HG02571 (cell line): Measurements from ENCODE around the gene ARX.

Experiments
- ATAC-seq: cut with Tn5 transposase; IDR thresholded peaks from one replicate; pipeline ENCODE4 v1.9.1; 2021; ENCODE audit warnings: mild to moderate bottlenecking, moderate library complexity; ENCODE audit not compliant: unreplicated experiment

Gene ARX

GRCh38 chrX:25015486-25016360, at the start of gene ARX:
TSS of gene ARX (minus strand) at chrX:25015965. CDS start at chrX:25015737, 228 bp downstream.
- ATAC-seq, result no peak

DNA sequence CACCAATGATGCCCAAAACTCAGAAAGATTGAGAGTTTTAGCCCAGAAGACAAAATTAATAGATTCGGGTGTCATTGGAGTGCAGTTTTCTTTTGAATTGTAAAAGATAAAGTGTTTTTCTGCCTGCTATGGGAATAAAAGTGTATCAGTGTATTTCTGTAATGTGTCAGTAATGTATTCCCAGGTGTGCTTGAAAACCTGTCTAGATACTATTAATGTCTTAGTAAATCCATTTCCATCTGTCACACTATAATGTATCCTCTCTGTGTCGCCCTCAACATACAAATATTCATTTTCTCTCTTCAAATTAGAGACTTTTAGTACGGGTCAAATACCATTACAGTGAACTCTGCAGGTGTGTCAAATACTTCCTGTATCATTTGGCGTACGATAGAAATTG, 43.5 kb upstream of the ARX start:
- ATAC-seq, result no peak

GRCh38 chrX:25052798-25053534, 37.2 kb upstream of the ARX start:
- no peak for ATAC-seq

GRCh38 chrX:25049971-25050370, 34.2 kb upstream of the ARX start:
- ATAC-seq, result no peak

DNA sequence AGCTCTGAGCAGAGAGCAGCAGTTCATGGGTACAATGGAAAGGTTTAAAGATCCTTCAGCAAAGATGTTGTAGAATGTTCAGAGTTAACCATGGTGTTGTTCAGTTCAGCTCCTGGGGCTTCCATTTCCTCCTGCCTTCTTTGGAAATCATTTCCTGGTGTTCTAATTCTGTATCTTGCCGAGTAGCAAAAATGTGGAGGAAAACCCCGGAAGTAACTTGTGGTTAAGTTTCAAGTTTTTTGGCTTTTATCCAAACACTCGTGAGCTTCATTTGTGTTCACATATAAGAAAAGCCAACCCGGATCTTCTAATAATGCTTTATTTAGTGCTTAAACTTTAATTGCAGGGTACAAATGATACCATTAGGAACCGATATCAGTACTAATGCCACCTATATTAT, 33.6 kb upstream of the ARX start:
- ATAC-seq, result no peak

DNA sequence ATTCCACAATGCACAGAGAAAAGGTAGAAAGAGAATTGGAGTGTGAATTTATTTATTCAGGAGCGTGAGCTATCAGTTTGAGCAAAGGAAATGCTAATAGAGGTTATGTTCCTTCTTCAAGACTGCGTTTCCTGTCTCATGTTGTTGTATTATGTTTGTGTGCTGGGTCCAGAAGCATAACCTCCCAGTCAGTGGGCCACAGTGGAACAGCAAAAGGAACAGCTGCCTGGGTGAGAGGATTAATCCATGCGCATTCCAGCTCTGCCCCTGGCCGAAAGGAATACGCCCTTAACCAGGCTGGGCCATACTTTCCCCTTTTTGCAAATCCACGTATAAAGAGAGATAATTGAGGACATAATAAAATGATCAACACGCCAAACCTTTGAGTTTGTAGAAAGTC, 32.4 kb upstream of the ARX start:
- ATAC-seq, result no peak

- ATAC-seq, result no peak
Observed at GRCh38 chrX:25043192-25043591, 27.4 kb upstream of the ARX start.

- no peak for ATAC-seq
Observed at GRCh38 chrX:25039036-25039435, 23.3 kb upstream of the ARX start.

- no peak for ATAC-seq
Observed at GRCh38 chrX:25034889-25035288, 19.1 kb upstream of the ARX start.

GRCh38 chrX:25029288-25029825, 13.6 kb upstream of the ARX start:
- ATAC-seq, result no peak

GRCh38 chrX:25028726-25029125, 13.0 kb upstream of the ARX start:
- ATAC-seq, result no peak

DNA sequence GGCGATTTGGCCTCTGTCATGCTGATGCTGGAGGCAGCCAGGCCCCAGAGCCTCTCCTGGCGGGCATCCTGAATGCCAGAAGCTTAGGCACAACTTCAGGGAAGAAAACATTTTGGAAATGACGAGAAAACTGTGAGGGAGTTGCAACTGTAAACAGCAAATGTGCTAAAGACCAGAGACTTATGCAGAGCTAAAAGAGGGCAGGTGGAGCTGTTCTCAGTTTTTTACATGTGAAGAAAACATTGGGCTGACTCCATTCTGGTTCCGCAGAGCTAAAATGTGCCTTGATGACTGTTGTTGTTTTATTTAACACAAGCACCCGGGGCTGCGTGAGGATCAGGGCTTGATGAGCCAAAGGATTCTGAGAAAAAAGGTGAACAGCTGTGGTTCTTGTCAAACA, 10.8 kb upstream of the ARX start:
- ATAC-seq, result no peak

GRCh38 chrX:25025615-25026014, 9.8 kb upstream of the ARX start:
- no peak for ATAC-seq

GRCh38 chrX:25023908-25024307, 8.1 kb upstream of the ARX start:
- no peak for ATAC-seq

DNA sequence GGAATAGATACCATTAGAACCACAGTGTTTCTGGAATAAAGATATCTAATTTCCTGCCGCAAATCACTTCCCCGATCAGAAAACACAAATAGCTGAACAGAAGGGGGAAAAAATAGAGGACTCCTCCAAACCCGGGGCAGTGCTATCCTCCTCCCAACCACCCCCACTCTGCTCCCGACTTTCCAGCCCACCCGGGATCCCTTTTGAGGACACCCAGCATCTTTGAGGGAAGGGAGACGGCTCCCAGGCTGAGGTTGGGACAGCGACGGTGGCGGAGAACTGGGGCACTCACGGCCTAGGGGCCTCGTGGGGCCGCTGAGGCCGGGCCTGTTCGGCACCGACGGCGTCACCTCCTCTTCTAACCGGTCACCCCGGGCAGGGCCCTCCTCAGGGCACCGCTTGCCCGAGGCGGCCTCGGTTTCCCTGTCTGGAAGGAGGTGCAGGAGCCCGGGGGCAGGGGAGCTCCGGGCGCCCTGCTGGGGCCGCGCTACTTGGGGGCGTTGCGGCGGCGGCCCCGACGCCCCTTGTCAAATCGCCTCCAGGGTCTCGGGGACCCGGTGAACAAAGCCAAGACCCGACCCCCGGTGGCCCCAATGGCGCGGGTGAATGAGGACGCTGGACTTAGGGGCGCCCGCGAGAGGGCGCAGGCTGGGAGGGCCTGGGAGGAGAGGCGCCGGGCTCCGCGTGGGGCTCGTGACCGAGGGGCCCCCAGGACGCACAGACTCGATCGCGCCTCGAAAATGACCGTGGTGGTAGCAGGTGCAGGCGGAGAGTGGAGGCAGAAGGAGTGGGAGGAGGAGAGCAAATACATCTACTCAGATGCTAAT, 6.9 kb upstream of the ARX start:
- no peak for ATAC-seq

GRCh38 chrX:25020905-25021449, 5.2 kb upstream of the ARX start:
- peak; percentile 59 for ATAC-seq

DNA sequence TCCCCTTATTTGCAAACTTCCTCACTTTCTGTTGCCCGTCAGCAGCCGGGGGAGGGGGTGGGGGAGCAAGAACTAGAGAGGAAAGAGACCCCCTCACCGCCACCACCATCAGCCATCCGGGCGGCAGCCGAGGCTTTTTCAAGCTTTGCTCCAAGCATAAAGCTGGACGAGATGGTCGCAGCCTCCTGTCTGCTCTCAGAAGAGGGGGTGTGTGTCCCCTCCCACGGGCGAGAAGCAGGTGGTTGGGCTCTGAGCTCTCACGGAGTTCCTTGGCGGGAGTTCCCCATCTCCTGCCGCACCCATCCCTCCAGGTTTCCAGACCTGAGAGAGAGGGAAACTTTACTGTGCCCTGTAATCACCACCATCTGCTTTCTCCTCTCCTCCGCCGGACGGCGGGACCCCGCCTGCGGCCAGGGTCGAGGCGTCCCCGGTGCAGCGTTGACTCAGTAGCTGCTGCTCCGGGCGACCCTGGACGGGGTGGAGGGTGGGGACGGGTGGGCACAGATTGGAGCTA, 4.7 kb upstream of the ARX start:
- peak; percentile 25 for ATAC-seq

DNA sequence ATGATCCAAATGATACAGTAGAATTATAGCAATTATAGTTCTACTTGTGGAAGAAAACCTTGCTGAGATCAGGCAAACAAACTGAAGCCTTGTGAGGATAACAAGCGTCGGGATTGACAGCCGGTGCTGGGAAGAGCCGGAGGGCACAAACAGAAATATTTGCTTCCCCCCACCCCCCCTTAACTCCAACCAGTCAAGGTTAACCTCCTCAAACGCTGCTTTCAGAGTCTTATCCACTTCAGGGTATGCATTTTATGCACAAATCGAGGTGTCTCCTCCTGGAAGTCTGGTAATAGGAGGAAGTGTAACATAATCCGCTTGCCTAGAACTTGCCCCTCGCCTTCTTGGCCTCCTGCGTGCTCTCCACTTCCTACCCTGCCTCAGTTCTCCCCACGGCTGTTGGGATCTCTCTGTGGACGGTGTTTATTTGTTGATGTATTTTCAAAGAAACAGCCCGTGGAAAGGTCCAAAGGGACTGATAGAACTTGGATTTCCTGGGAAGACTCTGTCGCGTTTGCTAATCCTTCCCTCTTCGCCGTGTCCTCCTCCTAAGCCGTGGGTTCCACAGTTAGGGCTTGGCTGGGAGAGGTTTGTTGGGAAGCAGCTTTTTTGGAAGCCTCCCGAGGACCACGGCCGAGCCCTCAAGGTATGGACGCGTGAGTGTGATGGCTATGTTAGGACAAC, 4.1 kb upstream of the ARX start:
- no peak for ATAC-seq

- no peak for ATAC-seq
Observed at GRCh38 chrX:25018682-25019081, 2.9 kb upstream of the ARX start.

GRCh38 chrX:25017667-25018247, 2.0 kb upstream of the ARX start:
- ATAC-seq, result no peak
